K562 (cell line): ENCODE measurements around the gene GRM2. TPM values are rescaled to one million over a fixed set of nuclear protein-coding genes. Genes with fewer than 3 reads are reported as not detected.

Experiments used
- DEAF1 ChIP-seq: fragments of 450-650 bp; formaldehyde crosslinking; IDR thresholded peaks from 2 replicates; pipeline ENCODE4 v1.4.0; 2020; ENCODE audit warnings: mild to moderate bottlenecking, moderate library complexity
- GTF2F1 ChIP-seq: IDR thresholded peaks from 2 replicates; pipeline ENCODE4 v1.6.1; 2011; ENCODE audit warnings: low read depth, low read length, improper control_type of control experiment
- HDAC1 ChIP-seq, 2 experiments: fragments of 450-650 bp; IDR thresholded peaks; 2 replicates each; pipeline ENCODE4 v1.6.1; 2016 to 2017; ENCODE audit warnings: inconsistent platforms in 1 of 2, mild to moderate bottlenecking in 1 of 2, moderate library complexity in 1 of 2
- HMG20B ChIP-seq: fragments of 250-450 bp; sonication (Bioruptor Pico); IDR thresholded peaks from 2 replicates; pipeline ENCODE4 v1.5.0; 2021; ENCODE audit warnings: mild to moderate bottlenecking
- KHSRP ChIP-seq: fragments of 450-650 bp; IDR thresholded peaks from 2 replicates; pipeline ENCODE4 v1.6.1; 2017
- MED1 ChIP-seq: sonication (generic); formaldehyde crosslinking; IDR thresholded peaks from 2 replicates; pipeline ENCODE4 v1.8.1; 2023; ENCODE audit warnings: missing genetic modification reagents, borderline replicate concordance
- NFATC3 ChIP-seq: fragments of 450-650 bp; IDR thresholded peaks from 2 replicates; pipeline ENCODE4 v1.6.1; 2017; ENCODE audit warnings: mild to moderate bottlenecking
- POLR2AphosphoS5 ChIP-seq: IDR thresholded peaks from 2 replicates; pipeline ENCODE4 v1.6.1; 2011; ENCODE audit warnings: mild to moderate bottlenecking, low read depth, low read length, moderate library complexity; ENCODE audit not compliant: control insufficient read depth, insufficient read depth
- RB1 ChIP-seq: fragments of 450-650 bp; IDR thresholded peaks from 2 replicates; pipeline ENCODE4 v1.6.1; 2017; ENCODE audit warnings: low read depth, mild to moderate bottlenecking
- SMARCB1 ChIP-seq: IDR thresholded peaks from 2 replicates; pipeline ENCODE4 v1.6.1; 2011; ENCODE audit warnings: improper control_type of control experiment, low read depth; ENCODE audit not compliant: insufficient read length
- UBTF ChIP-seq, 2 experiments: IDR thresholded peaks; 2 replicates each; pipeline ENCODE4 v1.6.1; 2012; ENCODE audit warnings: improper control_type of control experiment in 2 of 2, low read depth in 2 of 2, low read length in 2 of 2, borderline replicate concordance in 1 of 2
- USF1 ChIP-seq: sonication (generic); formaldehyde crosslinking; IDR thresholded peaks from 2 replicates; pipeline ENCODE4 v1.9.0; 2022; ENCODE audit warnings: mild to moderate bottlenecking, missing genetic modification reagents
- ZBTB11 ChIP-seq, 3 experiments: fragments of 200-800 bp in 1 of 3; fragments of 250-450 bp in 1 of 3; fragments of 450-650 bp in 1 of 3; sonication (Bioruptor Pico) in 1 of 3; sonication (Bioruptor generic) in 1 of 3; formaldehyde crosslinking in 1 of 3; IDR thresholded peaks; 2 replicates each; pipeline versions ENCODE4 v1.6.1 to v1.8.0; 2016 to 2022; ENCODE audit warnings: mild to moderate bottlenecking in 2 of 3, missing genetic modification characterization in 2 of 3, missing compliant biosample characterization in 1 of 3, moderate library complexity in 1 of 3
- ZBTB2 ChIP-seq: fragments of 450-650 bp; IDR thresholded peaks from 2 replicates; pipeline ENCODE4 v1.6.1; 2016; ENCODE audit warnings: antibody characterized with exemption
- ZFP91 ChIP-seq: sonication (generic); formaldehyde crosslinking; IDR thresholded peaks from 2 replicates; pipeline ENCODE4 v1.8.0; 2022; ENCODE audit warnings: mild to moderate bottlenecking, missing genetic modification reagents
- polyA plus RNA-seq, 8 experiments: library from polyadenylated mRNA; depleted of rRNA in 4 of 8; stranded (reverse) in 5 of 8; unstranded in 3 of 8; fragments of >200 nt; fragmentation: Nextera tagmentation in 2 of 8; fragmentation: Illumina TruSeq in 1 of 8; extraction: Ambion mirVana in 2 of 8; extraction: Trizol in 1 of 8; gene quantifications; 2 replicates each; pipeline versions ENCODE4 v1.2.1 to v1.2.3, GENCODE V29; 2011 to 2014; ENCODE audit warnings: inconsistent platforms in 1 of 8, missing spikeins in 1 of 8
- total RNA-seq, 7 experiments: library from RNA; depleted of rRNA in 6 of 7; stranded (reverse); fragments of >200 nt in 6 of 7; fragmentation: Illumina TruSeq in 2 of 7; extraction: Trizol in 2 of 7; gene quantifications; 2 replicates each; pipeline versions ENCODE4 v1.2.1 to v1.2.3, GENCODE V29; 2011 to 2021; ENCODE audit warnings: low replicate concordance in 1 of 7

Gene GRM2
- total and polyA plus RNA-seq, 9 of the 15 experiments (the other 6 are each of a cell fraction or from before 2014, with no cell fraction given), result not detected

GRCh38 chr3:51671734-51672475 is 35.0 kb upstream of the GRM2 start (continued):
- TF ChIP-seq ZBTB11 (CRISPR knock-in tag; IDR thresholded peaks at IDR 0.05) (peak in 1 of 3 experiments; percentile 2; a peak in 1 of 6 replicates), DEAF1 (CRISPR knock-in tag) (no peak), NFATC3 (no peak), HDAC1 (IDR thresholded peaks at IDR 0.05) (peak in 1 of 2 experiments; percentile 28; a peak in 1 of 4 replicates), UBTF (IDR thresholded peaks at IDR 0.05; ENCODE audit: borderline replicate concordance in 1 of 2, low read depth in 2 of 2, low read length in 2 of 2) (no peak), POLR2AphosphoS5 (no peak; the same call in 1 of the 2 replicates), GTF2F1 (no peak), HMG20B (no peak), RB1 (0 out of 2 replicates have a peak, but pooled peaks have one; percentile 26), KHSRP (no peak), ZBTB2 (no peak), ZFP91 (CRISPR knock-in tag) (0 out of 2 replicates have a peak, but pooled peaks have one; percentile 23), USF1 (CRISPR knock-in tag) (no peak), SMARCB1 (no peak), MED1 (CRISPR knock-in tag) (no peak)
